Upper lobe of right lung (tissue), 1 donor: ENCODE results near the gene BICD1. TPM values are rescaled to one million over a fixed set of nuclear protein-coding genes. Genes with fewer than 3 reads are reported as not detected.

Experiments used
- ATAC-seq: fragments of 200-7000 bp; cut with Tn5 transposase; one replicate; pipeline ENCODE4 v1.9.1; 2020; ENCODE audit warnings: mild to moderate bottlenecking, moderate library complexity
- DNase-seq: peaks from one replicate; pipeline ENCODE4 v3.0.0-alpha.2; 2020
- H3K27ac ChIP-seq: fragments of 200-600 bp; one replicate; pipeline ENCODE4 v1.8.0; 2022
- H3K27me3 ChIP-seq: fragments of 200-600 bp; one replicate; pipeline ENCODE4 v1.8.0; 2022; ENCODE audit warnings: mild to moderate bottlenecking
- H3K36me3 ChIP-seq: fragments of 200-600 bp; one replicate; pipeline ENCODE4 v1.8.0; 2022
- H3K4me1 ChIP-seq: fragments of 200-600 bp; one replicate; pipeline ENCODE4 v1.8.0; 2022
- H3K4me3 ChIP-seq: fragments of 200-600 bp; one replicate; pipeline ENCODE4 v1.8.0; 2022; ENCODE audit warnings: mild to moderate bottlenecking
- H3K9me3 ChIP-seq: fragments of 200-600 bp; one replicate; pipeline ENCODE4 v1.8.0; 2022
- intact Hi-C: fragments of 100-400 bp; cut with DNase I; formaldehyde crosslinking; loops from one replicate; pipeline ENCODE4 v1.11.0; 2022
- total RNA-seq: library from RNA; stranded (reverse); fragmentation: NEBNext Ultra II Directional; extraction: Animal tissue kit (Norgen Biotek cat#: 25700); gene quantifications from one replicate; pipeline ENCODE4 v1.2.1, GENCODE V29; 2021
- TF ChIP-seq, protein P1 (sequence below): fragments of 200-600 bp; IDR thresholded peaks from one replicate; pipeline ENCODE4 v1.8.0; 2022; ENCODE audit warnings: antibody characterized with exemption
- donor health status: DM: no; HTN: yes; CAD: no; lungs with severe emphysema.

BICD1 gene
- total RNA-seq, 1 donor from 2014 or later: 18.0 TPM

- TF ChIP-seq, protein P1, sequence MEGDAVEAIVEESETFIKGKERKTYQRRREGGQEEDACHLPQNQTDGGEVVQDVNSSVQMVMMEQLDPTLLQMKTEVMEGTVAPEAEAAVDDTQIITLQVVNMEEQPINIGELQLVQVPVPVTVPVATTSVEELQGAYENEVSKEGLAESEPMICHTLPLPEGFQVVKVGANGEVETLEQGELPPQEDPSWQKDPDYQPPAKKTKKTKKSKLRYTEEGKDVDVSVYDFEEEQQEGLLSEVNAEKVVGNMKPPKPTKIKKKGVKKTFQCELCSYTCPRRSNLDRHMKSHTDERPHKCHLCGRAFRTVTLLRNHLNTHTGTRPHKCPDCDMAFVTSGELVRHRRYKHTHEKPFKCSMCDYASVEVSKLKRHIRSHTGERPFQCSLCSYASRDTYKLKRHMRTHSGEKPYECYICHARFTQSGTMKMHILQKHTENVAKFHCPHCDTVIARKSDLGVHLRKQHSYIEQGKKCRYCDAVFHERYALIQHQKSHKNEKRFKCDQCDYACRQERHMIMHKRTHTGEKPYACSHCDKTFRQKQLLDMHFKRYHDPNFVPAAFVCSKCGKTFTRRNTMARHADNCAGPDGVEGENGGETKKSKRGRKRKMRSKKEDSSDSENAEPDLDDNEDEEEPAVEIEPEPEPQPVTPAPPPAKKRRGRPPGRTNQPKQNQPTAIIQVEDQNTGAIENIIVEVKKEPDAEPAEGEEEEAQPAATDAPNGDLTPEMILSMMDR: no peak
Observed at GRCh38 chr12:32155041-32155440, 48.4 kb downstream of the BICD1 start.

GRCh38 chr12:32155961-32156529, 49.4 kb downstream of the BICD1 start:
- Histone ChIP-seq H3K27ac (no peak overlapping the region), H3K9me3 (no peaks in the 10 kb centered on the region), H3K4me1 (no peaks in the 10 kb centered on the region), H3K36me3 (no peaks in the 10 kb centered on the region), H3K4me3 (no peak overlapping the region), H3K27me3 (no peaks in the 10 kb centered on the region)
- TF ChIP-seq, protein P1: no peak
- ATAC-seq (no peak), DNase-seq (no peak)
- intact Hi-C loops: no loop called here

More at GRCh38 chr12:32155041-32155440, 48.4 kb downstream of the BICD1 start:
- H3K4me3 ChIP-seq: no peak overlapping the region
- intact Hi-C loops: no loop called here
- ATAC-seq (no peak), DNase-seq (no peak)
- H3K9me3 ChIP-seq: no peaks in the 10 kb centered on the region
- no peaks in the 10 kb centered on the region for H3K36me3 ChIP-seq
- H3K27ac ChIP-seq: no peak overlapping the region
- H3K27me3 ChIP-seq: no peaks in the 10 kb centered on the region
- H3K4me1 ChIP-seq: no peaks in the 10 kb centered on the region

- TF ChIP-seq, protein P1: no peak
- Histone ChIP-seq H3K4me3 (no peak overlapping the region), H3K4me1 (no peaks in the 10 kb centered on the region), H3K9me3 (no peaks in the 10 kb centered on the region), H3K36me3 (no peaks in the 10 kb centered on the region), H3K27me3 (no peaks in the 10 kb centered on the region), H3K27ac (no peak overlapping the region)
- intact Hi-C loops: no loop called here
- no peak for ATAC-seq
- no peak for DNase-seq
Observed at GRCh38 chr12:32158525-32158924, 51.9 kb downstream of the BICD1 start.

GRCh38 chr12:32159381-32159780, 52.7 kb downstream of the BICD1 start:
- DNase-seq: no peak
- intact Hi-C loops: no loop called here
- Histone ChIP-seq H3K27me3 (no peaks in the 10 kb centered on the region), H3K4me1 (no peaks in the 10 kb centered on the region), H3K27ac (no peak overlapping the region), H3K4me3 (no peak overlapping the region), H3K36me3 (no peaks in the 10 kb centered on the region), H3K9me3 (no peaks in the 10 kb centered on the region)
- TF ChIP-seq, protein P1: no peak
- ATAC-seq: no peak

DNA sequence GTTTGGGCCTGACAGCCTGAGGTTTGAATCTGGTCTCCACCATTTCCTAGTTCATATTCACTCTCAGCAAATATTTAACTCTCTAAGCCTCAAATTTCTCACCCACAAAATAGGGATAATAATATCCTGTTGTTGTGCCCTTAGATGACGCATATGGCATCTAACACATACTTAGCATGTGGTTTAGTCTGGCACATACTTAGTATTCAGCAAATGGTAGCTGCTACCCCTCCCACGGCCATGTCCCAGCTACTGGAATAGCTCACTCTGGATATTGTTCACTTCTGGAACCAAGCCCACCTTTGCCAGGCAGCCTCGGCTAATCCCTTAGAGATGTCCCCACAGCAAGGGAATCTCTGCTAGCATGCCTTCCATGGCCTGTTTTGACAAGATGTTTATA, 53.3 kb downstream of the BICD1 start:
- Histone ChIP-seq H3K9me3 (no peaks in the 10 kb centered on the region), H3K27me3 (no peaks in the 10 kb centered on the region), H3K27ac (no peak overlapping the region), H3K4me1 (no peaks in the 10 kb centered on the region), H3K4me3 (no peak overlapping the region), H3K36me3 (no peaks in the 10 kb centered on the region)
- intact Hi-C loops: no loop called here
- TF ChIP-seq, protein P1: no peak
- DNase-seq: no peak
- no peak for ATAC-seq

DNA sequence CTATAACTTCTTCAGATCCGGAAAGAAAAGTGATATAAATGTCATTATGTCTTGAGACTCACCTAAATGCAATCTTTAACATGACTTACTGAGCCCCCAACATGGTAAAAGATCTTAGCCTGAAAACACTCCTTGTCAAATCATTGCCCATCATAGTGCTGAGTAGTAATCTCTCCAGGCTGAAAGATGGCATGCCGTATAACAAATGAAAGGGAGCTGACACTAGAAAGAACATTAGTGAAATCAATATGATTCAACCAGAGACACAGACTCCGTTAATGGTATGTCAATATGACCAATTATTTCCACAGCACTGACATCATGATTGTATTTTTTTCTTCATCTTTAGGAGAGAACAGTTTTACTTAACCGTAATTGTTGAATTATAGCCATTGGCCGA, 54.4 kb downstream of the BICD1 start:
- H3K9me3 ChIP-seq: no peaks in the 10 kb centered on the region
- DNase-seq (no peak), ATAC-seq (no peak)
- intact Hi-C loops: no loop called here
- TF ChIP-seq, protein P1: no peak
- no peaks in the 10 kb centered on the region for H3K4me1 ChIP-seq
- no peak overlapping the region for H3K27ac ChIP-seq
- H3K4me3 ChIP-seq: no peak overlapping the region
- H3K36me3 ChIP-seq: no peaks in the 10 kb centered on the region
- H3K27me3 ChIP-seq: no peaks in the 10 kb centered on the region
